Breast epithelium (tissue), 4 donors: Measurements from ENCODE around the gene CCDC71. TPM values are rescaled to one million over a fixed set of nuclear protein-coding genes. Genes with fewer than 3 reads are reported as not detected.

ENCODE experiments used
- DNase-seq, 2 donors: peaks; one replicate each; pipeline ENCODE4 v3.0.0-alpha.2; 2019; ENCODE audit warnings: low spot score in 2 of 2
- H3K27ac ChIP-seq, 2 donors: fragments of 200-600 bp; sonication (generic) in 1 of 2; one replicate each; pipeline ENCODE4 v1.5.1; 2016 to 2019; ENCODE audit warnings: mild to moderate bottlenecking in 1 of 2
- H3K27me3 ChIP-seq, 2 donors: fragments of 200-600 bp; sonication (generic) in 1 of 2; one replicate each; pipeline versions ENCODE4 v1.5.1 to v1.6.0; 2017 to 2019; ENCODE audit warnings: control low read depth in 1 of 2, mild to moderate bottlenecking in 1 of 2
- H3K36me3 ChIP-seq: fragments of 200-600 bp; one replicate; pipeline ENCODE4 v1.5.1; 2019
- H3K4me1 ChIP-seq, 2 donors: fragments of 200-600 bp; sonication (generic); one replicate each; pipeline ENCODE4 v1.5.1; 2016 to 2019; ENCODE audit warnings: control low read depth in 1 of 2
- H3K4me3 ChIP-seq, 3 donors: fragments of 200-600 bp; sonication (generic); 1 replicate in 2 of 3; 2 replicates in 1 of 3; pipeline ENCODE4 v1.5.1; 2016 to 2019; ENCODE audit warnings: mild to moderate bottlenecking in 3 of 3, moderate library complexity in 2 of 3
- H3K9me3 ChIP-seq, 2 donors: fragments of 200-600 bp; sonication (generic) in 1 of 2; one replicate each; pipeline ENCODE4 v1.5.1; 2016 to 2019; ENCODE audit warnings: control low read depth in 1 of 2
- CTCF ChIP-seq, 3 donors: fragments of 450-650 bp; IDR thresholded peaks; one replicate each; pipeline ENCODE4 v1.5.1; 2016 to 2017; ENCODE audit warnings: antibody characterized with exemption in 3 of 3, mild to moderate bottlenecking in 3 of 3, moderate library complexity in 3 of 3
- POLR2A ChIP-seq: fragments of 450-650 bp; IDR thresholded peaks from one replicate; pipeline ENCODE4 v1.6.1; 2016; ENCODE audit warnings: antibody characterized with exemption, mild to moderate bottlenecking, moderate library complexity
- POLR2AphosphoS5 ChIP-seq, 3 donors: sonication (generic); formaldehyde crosslinking; IDR thresholded peaks; one replicate each; pipeline ENCODE4 v1.6.1; 2017; ENCODE audit warnings: antibody characterized with exemption in 3 of 3
- intact Hi-C: fragments of 100-400 bp; cut with DNase I; formaldehyde crosslinking; loops from one replicate; pipeline ENCODE4 v1.15.1; 2023; ENCODE audit warnings: low total_unique reads
- total RNA-seq, 3 donors: library from RNA; depleted of rRNA; stranded (reverse); fragments of >200 nt; gene quantifications; one replicate each; pipeline ENCODE4 v1.1.0, GENCODE V29; 2016

Gene CCDC71
- total RNA-seq: 10 to 100 TPM; 29.0 to 39.7 (median 31.8) TPM

- Histone ChIP-seq H3K27me3 (no peaks in the 10 kb centered on the region), H3K4me3 (peak within 1 kb of the TSS; percentile 96 to 100 (median 97)), H3K9me3 (no peaks in the 10 kb centered on the region), H3K27ac (peak within 1 kb of the TSS; percentile 94 to 98), H3K36me3 (peaks cover 5% of the 10 kb centered on the region), H3K4me1 (peaks cover 0 to 10% of the 10 kb centered on the region in 2 donors)
- TF ChIP-seq CTCF (IDR thresholded peaks at IDR 0.05) (no peak), POLR2A (no peak), POLR2AphosphoS5 (IDR thresholded peaks at IDR 0.05) (peak; percentile 63 to 89 (median 75))
- intact Hi-C loops: no loop called here
- DNase-seq: peak; percentile 50 to 61
Measured at GRCh38 chr3:49165771-49166751, at the start of gene CCDC71. TSS of gene CCDC71 (minus strand) at chr3:49166331. CDS start at chr3:49164208, 2,123 bp downstream.

GRCh38 chr3:49213998-49214397, 47.9 kb upstream of the CCDC71 start:
- no peaks in the 10 kb centered on the region for H3K4me1 ChIP-seq
- no peaks in the 10 kb centered on the region for H3K36me3 ChIP-seq
- intact Hi-C loops: no loop called here
- DNase-seq: no peak
- no peaks in the 10 kb centered on the region for H3K9me3 ChIP-seq
- TF ChIP-seq POLR2AphosphoS5 (IDR thresholded peaks at IDR 0.05) (no peak), CTCF (IDR thresholded peaks at IDR 0.05) (no peak), POLR2A (no peak)
- no peak overlapping the region for H3K27ac ChIP-seq
- no peaks in the 10 kb centered on the region for H3K27me3 ChIP-seq
- H3K4me3 ChIP-seq: no peak overlapping the region

GRCh38 chr3:49213541-49213943, 47.4 kb upstream of the CCDC71 start:
- Histone ChIP-seq H3K4me3 (no peak overlapping the region), H3K27ac (no peak overlapping the region), H3K36me3 (no peaks in the 10 kb centered on the region), H3K4me1 (no peaks in the 10 kb centered on the region), H3K9me3 (no peaks in the 10 kb centered on the region), H3K27me3 (no peaks in the 10 kb centered on the region)
- intact Hi-C loops: no loop called here
- no peak for DNase-seq
- TF ChIP-seq CTCF (IDR thresholded peaks at IDR 0.05) (no peak), POLR2A (no peak), POLR2AphosphoS5 (IDR thresholded peaks at IDR 0.05) (no peak)

- Histone ChIP-seq H3K27ac (peak overlapping the region; percentile 67 to 86), H3K9me3 (no peaks in the 10 kb centered on the region), H3K36me3 (no peaks in the 10 kb centered on the region), H3K27me3 (no peaks in the 10 kb centered on the region), H3K4me3 (peak overlapping the region; percentile 45 to 65 (median 51)), H3K4me1 (peaks cover 0 to 5% of the 10 kb centered on the region in 2 donors)
- intact Hi-C loops: no loop called here
- no peak for DNase-seq
- TF ChIP-seq POLR2AphosphoS5 (IDR thresholded peaks at IDR 0.05) (no peak), POLR2A (no peak), CTCF (IDR thresholded peaks at IDR 0.05) (no peak)
Measured at GRCh38 chr3:49199900-49200281, 33.8 kb upstream of the CCDC71 start.

GRCh38 chr3:49199239-49199899, 33.2 kb upstream of the CCDC71 start:
- Histone ChIP-seq H3K9me3 (no peaks in the 10 kb centered on the region), H3K4me3 (peak overlapping the region; percentile 45 to 65 (median 51)), H3K27ac (peak overlapping the region; percentile 67 to 86), H3K36me3 (no peaks in the 10 kb centered on the region), H3K4me1 (peaks cover 0 to 5% of the 10 kb centered on the region in 2 donors), H3K27me3 (no peaks in the 10 kb centered on the region)
- intact Hi-C loops: no loop called here
- DNase-seq: peak; percentile 70 to 77
- TF ChIP-seq POLR2A (no peak), POLR2AphosphoS5 (IDR thresholded peaks at IDR 0.05) (peak in 1 of 3 donors; percentile 32)
